DND-41 (cell line): Measurements from ENCODE around the gene DIO1.
A peak's percentile ranks its signal among the peaks of the same experiment; 100 is the strongest.

Experiments used
- ATAC-seq: fragments of 200-7000 bp; cut with Tn5 transposase; 3 replicates; pipeline ENCODE4 v1.9.1; 2021; ENCODE audit warnings: low read depth; ENCODE audit not compliant: insufficient read depth
- DNase-seq: peaks from one replicate; pipeline ENCODE4 v3.0.0-alpha.2; 2020
- H2AFZ ChIP-seq: 2 replicates; pipeline ENCODE4 v1.6.0; 2012; ENCODE audit warnings: low read depth, low read length
- H3K27ac ChIP-seq: 2 replicates; pipeline ENCODE4 v1.5.1; 2012; ENCODE audit warnings: low read length, inconsistent platforms
- H3K27me3 ChIP-seq: fragments of 200-600 bp; sonication (generic); 2 replicates; pipeline ENCODE4 v1.6.0; 2012; ENCODE audit warnings: low read length, mild to moderate bottlenecking, inconsistent platforms; ENCODE audit not compliant: insufficient read depth, poor library complexity
- H3K36me3 ChIP-seq: 2 replicates; pipeline ENCODE4 v1.5.1; 2012; ENCODE audit warnings: low read length, inconsistent platforms; ENCODE audit not compliant: insufficient read depth
- H3K4me1 ChIP-seq: 2 replicates; pipeline ENCODE4 v1.5.1; 2012; ENCODE audit warnings: mild to moderate bottlenecking, low read length; ENCODE audit not compliant: insufficient read depth
- H3K4me2 ChIP-seq: 2 replicates; pipeline ENCODE4 v1.6.0; 2012; ENCODE audit warnings: mild to moderate bottlenecking, moderate library complexity, low read length, inconsistent platforms; ENCODE audit not compliant: insufficient read depth
- H3K4me3 ChIP-seq, 2 experiments: fragments of 200-600 bp in 1 of 2; shearing (Covaris generic) in 1 of 2; 2 replicates each; pipeline ENCODE4 v1.5.1; 2012 to 2016; ENCODE audit warnings: inconsistent platforms in 2 of 2, low read length in 2 of 2, mild to moderate bottlenecking in 2 of 2, low read depth in 1 of 2, moderate library complexity in 1 of 2
- H3K79me2 ChIP-seq: 2 replicates; pipeline ENCODE4 v1.6.0; 2012; ENCODE audit warnings: low read length, inconsistent platforms; ENCODE audit not compliant: insufficient read depth
- H3K9ac ChIP-seq: 2 replicates; pipeline ENCODE4 v1.6.0; 2012; ENCODE audit warnings: low read depth, mild to moderate bottlenecking, inconsistent platforms, low read length, moderate library complexity
- H3K9me3 ChIP-seq: 2 replicates; pipeline ENCODE4 v1.5.1; 2012; ENCODE audit warnings: low read length, moderate library complexity, mild to moderate bottlenecking, inconsistent platforms; ENCODE audit not compliant: insufficient read depth, severe bottlenecking
- H4K20me1 ChIP-seq: 2 replicates; pipeline ENCODE4 v1.6.0; 2012; ENCODE audit warnings: low read length; ENCODE audit not compliant: insufficient read depth
- CTCF ChIP-seq: IDR thresholded peaks from 2 replicates; pipeline ENCODE4 v1.5.1; 2012; ENCODE audit warnings: borderline replicate concordance, low read length, moderate library complexity, mild to moderate bottlenecking; ENCODE audit not compliant: poor library complexity, severe bottlenecking; ENCODE audit errors: extremely low read depth
- EZH2 ChIP-seq: IDR thresholded peaks from 3 replicates; pipeline ENCODE4 v1.6.1; 2012; ENCODE audit warnings: borderline replicate concordance, low read depth, mild to moderate bottlenecking, moderate library complexity, low read length, inconsistent platforms; ENCODE audit not compliant: severe bottlenecking

DIO1 gene

GRCh38 chr1:53957194-53957818 is 63.3 kb downstream of the DIO1 start:
- no peaks in the 10 kb centered on the region for H3K9me3 ChIP-seq
- no peaks in the 10 kb centered on the region for H3K27me3 ChIP-seq
- H4K20me1 ChIP-seq: no peaks in the 10 kb centered on the region
- no peak overlapping the region for H3K4me3 ChIP-seq
- no peak for DNase-seq
- TF ChIP-seq CTCF (no peak), EZH2 (no peak)
- H3K79me2 ChIP-seq: no peaks in the 10 kb centered on the region
- no peak overlapping the region for H3K4me2 ChIP-seq
- peak; percentile 49; the same call in 2 of the 3 replicates for ATAC-seq
- H3K36me3 ChIP-seq: peaks cover 80% of the 10 kb centered on the region
- H2AFZ ChIP-seq: no peak overlapping the region
- H3K27ac ChIP-seq: no peak overlapping the region
- no peaks in the 10 kb centered on the region for H3K4me1 ChIP-seq
- H3K9ac ChIP-seq: no peak overlapping the region

GRCh38 chr1:53959664-53960250 is 65.8 kb downstream of the DIO1 start:
- H3K4me3 ChIP-seq: no peak overlapping the region
- no peak overlapping the region for H3K9ac ChIP-seq
- ATAC-seq: peak; percentile 59; the same call in 2 of the 3 replicates
- no peaks in the 10 kb centered on the region for H3K79me2 ChIP-seq
- DNase-seq: no peak
- H3K4me1 ChIP-seq: no peaks in the 10 kb centered on the region
- H3K27me3 ChIP-seq: no peaks in the 10 kb centered on the region
- TF ChIP-seq CTCF: peak; percentile 69
- TF ChIP-seq EZH2: no peak
- peaks cover 80% of the 10 kb centered on the region for H3K36me3 ChIP-seq
- H2AFZ ChIP-seq: no peak overlapping the region
- no peaks in the 10 kb centered on the region; the same call in 1 of the 2 replicates for H4K20me1 ChIP-seq
- H3K9me3 ChIP-seq: no peaks in the 10 kb centered on the region
- H3K27ac ChIP-seq: no peak overlapping the region
- H3K4me2 ChIP-seq: no peak overlapping the region
